ENCODE measurements around the gene SUPT20HL1. TPM values are rescaled to one million over a fixed set of nuclear protein-coding genes. Genes with fewer than 3 reads are reported as not detected.
"Not testable (repeated sequence)": the region's sequence is repeated elsewhere in the genome, so short reads cannot be mapped to it uniquely, and the experiment has no call there.

The SUPT20HL1 gene
- total RNA-seq, 1 donor from 2014 or later, result not detected

DNA sequence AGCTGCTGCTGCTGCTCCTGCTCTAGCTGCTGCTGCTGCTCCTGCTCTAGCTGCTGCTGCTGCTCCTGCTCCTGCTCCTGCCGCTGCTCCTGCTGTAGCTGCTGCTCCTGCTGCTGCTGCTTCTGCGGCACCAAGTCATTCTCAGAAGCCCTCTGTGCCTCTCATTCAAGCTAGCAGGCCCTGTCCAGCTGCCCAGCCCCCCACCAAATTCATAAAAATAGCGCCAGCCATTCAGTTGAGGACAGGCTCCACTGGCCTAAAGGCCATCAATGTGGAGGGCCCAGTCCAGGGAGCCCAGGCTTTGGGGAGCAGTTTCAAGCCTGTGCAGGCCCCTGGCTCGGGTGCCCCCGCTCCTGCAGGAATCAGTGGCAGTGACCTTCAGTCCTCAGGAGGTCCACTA is 3.9 kb downstream of the SUPT20HL1 start:
- TF ChIP-seq, protein P1, sequence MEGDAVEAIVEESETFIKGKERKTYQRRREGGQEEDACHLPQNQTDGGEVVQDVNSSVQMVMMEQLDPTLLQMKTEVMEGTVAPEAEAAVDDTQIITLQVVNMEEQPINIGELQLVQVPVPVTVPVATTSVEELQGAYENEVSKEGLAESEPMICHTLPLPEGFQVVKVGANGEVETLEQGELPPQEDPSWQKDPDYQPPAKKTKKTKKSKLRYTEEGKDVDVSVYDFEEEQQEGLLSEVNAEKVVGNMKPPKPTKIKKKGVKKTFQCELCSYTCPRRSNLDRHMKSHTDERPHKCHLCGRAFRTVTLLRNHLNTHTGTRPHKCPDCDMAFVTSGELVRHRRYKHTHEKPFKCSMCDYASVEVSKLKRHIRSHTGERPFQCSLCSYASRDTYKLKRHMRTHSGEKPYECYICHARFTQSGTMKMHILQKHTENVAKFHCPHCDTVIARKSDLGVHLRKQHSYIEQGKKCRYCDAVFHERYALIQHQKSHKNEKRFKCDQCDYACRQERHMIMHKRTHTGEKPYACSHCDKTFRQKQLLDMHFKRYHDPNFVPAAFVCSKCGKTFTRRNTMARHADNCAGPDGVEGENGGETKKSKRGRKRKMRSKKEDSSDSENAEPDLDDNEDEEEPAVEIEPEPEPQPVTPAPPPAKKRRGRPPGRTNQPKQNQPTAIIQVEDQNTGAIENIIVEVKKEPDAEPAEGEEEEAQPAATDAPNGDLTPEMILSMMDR (IDR thresholded peaks at IDR 0.05; ENCODE audit: partially characterized antibody, unreplicated experiment), result no peak
- Mint-ChIP-seq H3K27me3 (ENCODE audit: unreplicated experiment) (peaks cover 1% of the 10 kb centered on the region), H3K9me3 (ENCODE audit: unreplicated experiment) (no peaks in the 10 kb centered on the region), H3K4me1 (ENCODE audit: low read depth, unreplicated experiment) (no peaks in the 10 kb centered on the region), H3K36me3 (ENCODE audit: unreplicated experiment) (no peaks in the 10 kb centered on the region), H3K27ac (ENCODE audit: unreplicated experiment) (no peak overlapping the region), H3K4me3 (ENCODE audit: unreplicated experiment) (no peak overlapping the region)
- DNase-seq, result peak; percentile 15

DNA sequence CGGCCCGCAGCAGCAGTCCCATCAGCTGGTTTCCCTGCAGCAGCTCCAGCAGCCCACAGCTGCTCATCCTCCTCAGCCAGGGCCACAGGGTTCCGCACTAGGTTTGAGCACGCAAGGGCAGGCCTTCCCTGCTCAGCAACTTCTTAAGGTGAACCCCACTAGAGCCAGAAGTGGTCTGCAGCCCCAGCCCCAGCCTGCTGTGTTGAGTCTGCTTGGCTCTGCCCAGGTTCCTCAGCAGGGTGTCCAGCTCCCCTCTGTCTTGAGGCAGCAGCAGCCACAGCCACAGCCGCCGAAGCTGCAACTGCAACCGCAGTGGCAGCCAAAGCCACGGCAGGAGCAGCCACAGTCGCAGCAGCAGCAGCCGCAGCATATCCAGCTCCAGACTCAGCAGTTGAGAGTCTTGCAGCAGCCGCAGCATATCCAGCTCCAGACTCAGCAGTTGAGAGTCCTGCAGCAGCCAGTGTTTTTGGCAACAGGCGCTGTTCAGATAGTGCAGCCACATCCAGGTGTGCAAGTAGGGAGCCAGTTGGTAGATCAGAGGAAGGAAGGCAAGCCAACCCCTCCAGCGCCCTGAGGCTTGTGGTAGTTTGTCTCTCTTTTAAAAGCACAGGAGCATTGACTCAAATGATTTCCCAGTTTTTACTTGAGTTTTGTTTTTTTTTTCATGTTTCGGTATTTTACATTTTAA is 4.6 kb downstream of the SUPT20HL1 start:
- Mint-ChIP-seq H3K4me3 (ENCODE audit: unreplicated experiment) (no peak overlapping the region), H3K9me3 (ENCODE audit: unreplicated experiment) (no peaks in the 10 kb centered on the region), H3K27ac (ENCODE audit: unreplicated experiment) (no peak overlapping the region), H3K4me1 (ENCODE audit: low read depth, unreplicated experiment) (no peaks in the 10 kb centered on the region), H3K36me3 (ENCODE audit: unreplicated experiment) (no peaks in the 10 kb centered on the region), H3K27me3 (ENCODE audit: unreplicated experiment) (peaks cover 1% of the 10 kb centered on the region)
- no peak for DNase-seq
- TF ChIP-seq, protein P1 (IDR thresholded peaks at IDR 0.05; ENCODE audit: partially characterized antibody, unreplicated experiment), result no peak

DNA sequence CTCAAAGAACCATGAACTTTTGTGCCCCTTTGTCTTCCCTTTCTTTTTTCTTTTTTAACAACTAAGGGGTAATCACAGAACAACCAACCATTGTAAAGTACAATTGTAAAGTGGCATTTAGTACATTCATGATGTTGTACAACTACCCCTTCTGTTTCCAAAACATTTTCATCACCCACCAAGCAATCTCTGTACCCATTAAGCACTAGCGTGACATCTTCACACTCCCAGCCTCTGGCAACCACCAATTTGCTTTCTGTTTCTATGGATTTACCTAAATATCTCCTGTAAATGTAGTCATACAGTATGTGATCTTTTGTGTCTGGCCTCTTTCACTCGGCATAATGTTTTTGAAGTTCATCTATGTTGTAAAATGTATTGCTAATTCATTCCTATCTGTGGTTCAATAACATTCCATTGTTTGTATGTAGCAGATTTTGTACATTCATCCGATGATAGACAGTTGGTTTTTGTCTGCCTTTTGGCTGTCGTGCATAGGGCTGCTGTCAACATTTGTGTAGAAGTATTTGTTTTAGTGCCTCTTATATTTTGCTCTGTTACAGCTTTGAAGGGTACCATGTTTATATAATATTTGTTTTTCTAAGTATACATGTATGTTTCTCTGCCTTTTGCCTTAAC is 6.4 kb downstream of the SUPT20HL1 start:
- not testable (repeated sequence) for DNase-seq; H3K9me3 Mint-ChIP-seq (ENCODE audit: unreplicated experiment); H3K4me3 Mint-ChIP-seq (ENCODE audit: unreplicated experiment); H3K27ac Mint-ChIP-seq (ENCODE audit: unreplicated experiment); H3K27me3 Mint-ChIP-seq (ENCODE audit: unreplicated experiment); H3K4me1 Mint-ChIP-seq (ENCODE audit: low read depth, unreplicated experiment); H3K36me3 Mint-ChIP-seq (ENCODE audit: unreplicated experiment)

- Mint-ChIP-seq H3K27me3 (ENCODE audit: unreplicated experiment) (peaks cover 6% of the 10 kb centered on the region), H3K4me3 (ENCODE audit: unreplicated experiment) (no peak overlapping the region), H3K9me3 (ENCODE audit: unreplicated experiment) (no peaks in the 10 kb centered on the region), H3K36me3 (ENCODE audit: unreplicated experiment) (no peaks in the 10 kb centered on the region), H3K27ac (ENCODE audit: unreplicated experiment) (no peak overlapping the region), H3K4me1 (ENCODE audit: low read depth, unreplicated experiment) (no peaks in the 10 kb centered on the region)
- no peak for DNase-seq
- TF ChIP-seq, protein P1 (IDR thresholded peaks at IDR 0.05; ENCODE audit: partially characterized antibody, unreplicated experiment), result no peak
These were observed 9.4 kb downstream of the SUPT20HL1 start for GRCh38 chrX:24369816-24370215.

DNA sequence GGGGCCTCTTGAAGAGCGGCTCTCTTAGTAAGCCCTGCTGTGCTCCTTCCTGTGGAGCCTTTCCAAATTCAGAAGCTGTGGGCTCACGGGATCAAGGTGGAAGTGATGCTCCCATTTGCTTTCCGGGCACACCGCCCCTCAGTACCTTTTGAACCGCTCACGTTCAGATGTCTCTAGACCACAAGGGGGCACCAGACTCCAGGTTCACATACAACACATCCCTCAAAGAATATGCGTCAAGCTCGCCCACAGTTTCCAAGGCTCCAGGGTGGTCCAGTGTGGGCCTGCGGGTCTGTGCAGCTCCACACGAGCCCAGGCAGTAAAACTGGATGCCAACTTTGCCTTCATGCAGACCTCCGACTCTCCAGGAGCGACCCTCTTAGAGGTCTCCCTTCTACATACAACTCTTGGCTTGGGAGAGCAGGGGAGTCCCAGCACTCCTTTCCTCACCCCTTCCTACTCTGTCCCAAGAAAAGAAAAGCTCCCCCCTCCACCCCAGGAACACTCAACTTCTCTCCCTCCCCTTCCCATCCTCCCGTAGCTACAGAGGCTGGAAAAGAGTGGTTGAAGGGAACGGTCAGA is 11.0 kb downstream of the SUPT20HL1 start:
- no peaks in the 10 kb centered on the region for H3K4me1 Mint-ChIP-seq (ENCODE audit: low read depth, unreplicated experiment)
- peak; percentile 61 for DNase-seq
- H3K27me3 Mint-ChIP-seq (ENCODE audit: unreplicated experiment), result peaks cover 5% of the 10 kb centered on the region
- TF ChIP-seq, protein P1 (IDR thresholded peaks at IDR 0.05; ENCODE audit: partially characterized antibody, unreplicated experiment), result peak; percentile 61
- no peaks in the 10 kb centered on the region for H3K36me3 Mint-ChIP-seq (ENCODE audit: unreplicated experiment)
- no peak overlapping the region for H3K27ac Mint-ChIP-seq (ENCODE audit: unreplicated experiment)
- no peaks in the 10 kb centered on the region for H3K9me3 Mint-ChIP-seq (ENCODE audit: unreplicated experiment)
- peak overlapping the region; percentile 81 for H3K4me3 Mint-ChIP-seq (ENCODE audit: unreplicated experiment)

Measured in glutamatergic neuron (in vitro differentiated cells).